ENCODE measurements around the gene RPRD1A. TPM values are rescaled to one million over a fixed set of nuclear protein-coding genes. Genes with fewer than 3 reads are reported as not detected.
"Not testable (repeated sequence)": the region's sequence is repeated elsewhere in the genome, so short reads cannot be mapped to it uniquely, and the experiment has no call there.

Gene RPRD1A
- total and polyA plus RNA-seq, 2 of the 4 experiments (the other 2 are of a cell fraction), result 23.3 to 27.2 TPM

GRCh38 chr18:36064809-36065079 lies 2.6 kb downstream of the RPRD1A start:
- H3K56ac ChIP-seq (ENCODE audit: extremely low read depth, insufficient read depth, low read length); H3K9ac ChIP-seq (ENCODE audit: low read depth, low read length); H2AFZ ChIP-seq (replicated peaks; ENCODE audit: low read length, poor library complexity); in situ Hi-C loops (cut with MboI; ENCODE audit: low sequenced_read_pairs); CTCF ChIA-PET; H3K18ac ChIP-seq (ENCODE audit: low read depth, low read length); H3K27ac ChIP-seq (ENCODE audit: insufficient read depth, low read length); H3K27me3 ChIP-seq (ENCODE audit: control insufficient read depth, insufficient read depth, low read length); H4K8ac ChIP-seq (ENCODE audit: low read depth in 2 of 2, low read length in 2 of 2); H3K9me1 ChIP-seq (ENCODE audit: insufficient read depth, low read length); H3K23ac ChIP-seq (ENCODE audit: low read depth, low read length); dilution Hi-C loops (cut with HindIII; ENCODE audit: low sequenced_read_pairs, unreplicated experiment); H2AK9ac ChIP-seq (replicated peaks; ENCODE audit: low read depth, low read length, poor library complexity); H3K4me1 ChIP-seq (ENCODE audit: control insufficient read depth, insufficient read depth, low read length); H3K4me2 ChIP-seq (ENCODE audit: low read depth, low read length); H3K4ac ChIP-seq (ENCODE audit: low read depth, low read length); H3K9me3 ChIP-seq (ENCODE audit: control insufficient read depth, insufficient read depth, low read length); H2BK15ac ChIP-seq (ENCODE audit: low read depth, low read length); H4K5ac ChIP-seq (ENCODE audit: low read depth, low read length); H2BK5ac ChIP-seq (ENCODE audit: low read depth, low read length, poor library complexity, severe bottlenecking); H3K14ac ChIP-seq (replicated peaks; ENCODE audit: low read depth, low read length); POLR2A ChIA-PET (ENCODE audit: unreplicated experiment); H2BK120ac ChIP-seq (ENCODE audit: low read depth, low read length); ATAC-seq (ENCODE audit: low read depth); DNase-seq; BruUV-seq (replicated peaks); H4K91ac ChIP-seq (ENCODE audit: insufficient read depth, low read depth, low read length); H2AK5ac ChIP-seq (ENCODE audit: low read depth, low read length); H3K36me3 ChIP-seq (ENCODE audit: control insufficient read depth, insufficient read depth, low read length); H2BK20ac ChIP-seq (ENCODE audit: low read depth, low read length); H3K4me3 ChIP-seq (ENCODE audit: insufficient read depth, low read depth, low read length): not testable (repeated sequence)
- Histone ChIP-seq H3K79me1 (ENCODE audit: low read depth in 1 of 2, low read length in 2 of 2) (peaks cover 9 to 32% of the 10 kb centered on the region in 2 experiments), H4K20me1 (ENCODE audit: insufficient read depth, low read length) (peaks cover 23% of the 10 kb centered on the region)
- intact Hi-C loops (cut with micrococcal nuclease), result loop anchor here (5.0 kb wide), 1 partner anchor 32 kb away; no protein-coding TSS in a partner anchor
- 92% methylated on average over 7 of the region's 9 CpGs; no CpG with 5 or more reads in 1 of the 2 experiments for WGBS, 2 experiments (ENCODE audit: extremely low coverage in 2 of 2, insufficient read length in 1 of 2)

Measured in IMR-90 (cell line).